HG02798 (cell line): Measurements from ENCODE around the gene MEF2B.
"Not testable (repeated sequence)": the region's sequence is repeated elsewhere in the genome, so short reads cannot be mapped to it uniquely, and the experiment has no call there.

Source experiments
- ATAC-seq: cut with Tn5 transposase; IDR thresholded peaks from one replicate; pipeline ENCODE4 v1.9.1; 2021; ENCODE audit warnings: mild to moderate bottlenecking; ENCODE audit not compliant: unreplicated experiment, poor library complexity

MEF2B gene

GRCh38 chr19:19105365-19106055 lies 64.6 kb downstream of the MEF2B start:
- ATAC-seq: no peak

GRCh38 chr19:19103167-19103566 lies 66.9 kb downstream of the MEF2B start:
- no peak for ATAC-seq

- not testable (repeated sequence) for ATAC-seq
Measured at GRCh38 chr19:19102566-19102965, 67.5 kb downstream of the MEF2B start.

GRCh38 chr19:19101540-19101939 lies 68.5 kb downstream of the MEF2B start:
- ATAC-seq: no peak

- ATAC-seq: no peak
Measured at GRCh38 chr19:19098703-19099632, 71.1 kb downstream of the MEF2B start.

GRCh38 chr19:19098084-19098702 lies 71.9 kb downstream of the MEF2B start:
- ATAC-seq: no peak

GRCh38 chr19:19096641-19097627 lies 73.1 kb downstream of the MEF2B start:
- ATAC-seq: no peak

- ATAC-seq: no peak
Measured at GRCh38 chr19:19095691-19096090, 74.4 kb downstream of the MEF2B start.
